Thyroid gland (tissue), 4 donors: ENCODE results near the gene DNAH1. TPM values are rescaled to one million over a fixed set of nuclear protein-coding genes. Genes with fewer than 3 reads are reported as not detected.

Source experiments
- DNase-seq, 2 donors: peaks; one replicate each; pipeline ENCODE4 v3.0.0-alpha.2; 2019
- H3K27ac ChIP-seq, 3 donors: fragments of 200-600 bp; sonication (generic); 1 replicate in 2 of 3; 2 replicates in 1 of 3; pipeline ENCODE4 v1.5.1; 2016 to 2019; ENCODE audit warnings: mild to moderate bottlenecking in 1 of 3, moderate library complexity in 1 of 3
- H3K27me3 ChIP-seq: fragments of 200-600 bp; sonication (generic); one replicate; pipeline ENCODE4 v1.5.1; 2019
- H3K36me3 ChIP-seq, 2 donors: fragments of 200-600 bp; sonication (generic); one replicate each; pipeline ENCODE4 v1.5.1; 2016 to 2019
- H3K4me1 ChIP-seq, 2 donors: fragments of 200-600 bp; sonication (generic); one replicate each; pipeline ENCODE4 v1.5.1; 2017 to 2019
- H3K4me3 ChIP-seq, 3 donors: fragments of 200-600 bp; sonication (generic); replicated peaks in 1 of 3; 1 replicate in 2 of 3; 2 replicates in 1 of 3; pipeline ENCODE4 v1.5.1; 2016; ENCODE audit warnings: mild to moderate bottlenecking in 1 of 3
- H3K9me3 ChIP-seq: fragments of 200-600 bp; sonication (generic); one replicate; pipeline ENCODE4 v1.5.1; 2017
- CTCF ChIP-seq, 6 experiments: fragments of 200-600 bp in 3 of 6; fragments of 450-650 bp in 3 of 6; sonication (generic) in 3 of 6; IDR thresholded peaks; one replicate each; pipeline ENCODE4 v1.5.1; 2016 to 2019; ENCODE audit warnings: antibody characterized with exemption in 6 of 6, mild to moderate bottlenecking in 2 of 6, inconsistent platforms in 1 of 6, moderate library complexity in 1 of 6
- POLR2A ChIP-seq, 2 donors: fragments of 450-650 bp; IDR thresholded peaks; one replicate each; pipeline ENCODE4 v1.6.1; 2017; ENCODE audit warnings: antibody characterized with exemption in 2 of 2, mild to moderate bottlenecking in 2 of 2, moderate library complexity in 1 of 2
- WGBS, 2 donors: methylation state at CpG; one replicate each; pipeline ENCODE4 v1.1.5; 2017; 5-methylcytosine and 5-hydroxymethylcytosine counted together
- intact Hi-C: fragments of 100-400 bp; cut with DNase I; formaldehyde crosslinking; loops from one replicate; pipeline ENCODE4 v1.15.1; 2023
- total RNA-seq, 4 donors: library from RNA; depleted of rRNA; stranded (reverse); fragments of >200 nt; gene quantifications; one replicate each; pipeline ENCODE4 v1.2.3, GENCODE V29; 2016

DNAH1 gene
- total RNA-seq, 4 donors from 2014 or later: 4.6 to 14.2 (median 7.5) TPM

DNA sequence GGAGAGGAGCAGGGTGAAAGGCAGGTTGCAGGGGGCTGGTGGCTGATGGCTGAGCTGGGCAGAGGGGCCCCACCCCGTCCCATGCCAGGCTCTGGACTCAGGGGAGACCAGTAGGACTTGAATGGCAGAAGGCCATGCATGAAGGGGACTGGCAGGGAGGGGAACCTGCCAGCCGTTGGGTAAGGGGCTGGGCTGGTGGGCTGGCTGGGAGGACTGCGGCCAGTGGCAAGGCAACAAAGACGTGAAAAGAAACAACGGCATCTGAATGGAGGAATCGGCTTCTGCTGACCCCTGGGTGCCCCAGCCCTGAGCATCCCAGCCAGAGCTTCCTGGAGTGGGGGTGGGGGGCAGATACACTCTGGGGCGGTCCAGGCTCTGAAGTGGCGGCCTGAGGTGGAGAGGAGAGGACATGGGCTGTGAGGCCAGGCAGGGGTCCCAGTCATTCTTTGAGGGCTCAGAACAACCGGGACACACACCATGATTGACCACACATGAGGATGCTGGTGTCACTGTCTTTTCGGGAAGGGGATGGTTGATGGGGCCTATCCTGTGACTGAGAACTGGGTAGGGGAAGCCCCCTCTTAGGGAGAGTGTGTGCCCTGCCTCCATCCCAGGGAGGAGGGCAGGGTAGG is 16.8 kb upstream of the DNAH1 start:
- DNase-seq: no peak
- Histone ChIP-seq H3K9me3 (no peaks in the 10 kb centered on the region), H3K4me1 (peaks cover 6 to 24% of the 10 kb centered on the region in 2 donors), H3K27ac (no peak overlapping the region), H3K27me3 (no peaks in the 10 kb centered on the region), H3K36me3 (no peaks in the 10 kb centered on the region), H3K4me3 (no peak overlapping the region)
- TF ChIP-seq POLR2A (IDR thresholded peaks at IDR 0.05): no peak
- no peak for TF ChIP-seq CTCF (IDR thresholded peaks at IDR 0.05)
- WGBS, 2 donors: 47 to 50% methylated on average over 10 of the region's 10 CpGs
- intact Hi-C loops: no loop called here

- H3K36me3 ChIP-seq: no peaks in the 10 kb centered on the region
- H3K4me3 ChIP-seq: no peak overlapping the region
- intact Hi-C loops: no loop called here
- no peak overlapping the region for H3K27ac ChIP-seq
- no peaks in the 10 kb centered on the region for H3K9me3 ChIP-seq
- WGBS, 2 donors: 21 to 31% methylated on average over 14 of the region's 14 CpGs
- peak; percentile 71 to 73 for DNase-seq
- H3K27me3 ChIP-seq: no peaks in the 10 kb centered on the region
- peaks cover 6 to 24% of the 10 kb centered on the region in 2 donors for H3K4me1 ChIP-seq
- TF ChIP-seq CTCF (IDR thresholded peaks at IDR 0.05): peak in 4 of 6 experiments; percentile 14 to 51 (median 50)
- TF ChIP-seq POLR2A (IDR thresholded peaks at IDR 0.05): no peak
Measured at GRCh38 chr3:52299879-52300611, 16.1 kb upstream of the DNAH1 start.

DNA sequence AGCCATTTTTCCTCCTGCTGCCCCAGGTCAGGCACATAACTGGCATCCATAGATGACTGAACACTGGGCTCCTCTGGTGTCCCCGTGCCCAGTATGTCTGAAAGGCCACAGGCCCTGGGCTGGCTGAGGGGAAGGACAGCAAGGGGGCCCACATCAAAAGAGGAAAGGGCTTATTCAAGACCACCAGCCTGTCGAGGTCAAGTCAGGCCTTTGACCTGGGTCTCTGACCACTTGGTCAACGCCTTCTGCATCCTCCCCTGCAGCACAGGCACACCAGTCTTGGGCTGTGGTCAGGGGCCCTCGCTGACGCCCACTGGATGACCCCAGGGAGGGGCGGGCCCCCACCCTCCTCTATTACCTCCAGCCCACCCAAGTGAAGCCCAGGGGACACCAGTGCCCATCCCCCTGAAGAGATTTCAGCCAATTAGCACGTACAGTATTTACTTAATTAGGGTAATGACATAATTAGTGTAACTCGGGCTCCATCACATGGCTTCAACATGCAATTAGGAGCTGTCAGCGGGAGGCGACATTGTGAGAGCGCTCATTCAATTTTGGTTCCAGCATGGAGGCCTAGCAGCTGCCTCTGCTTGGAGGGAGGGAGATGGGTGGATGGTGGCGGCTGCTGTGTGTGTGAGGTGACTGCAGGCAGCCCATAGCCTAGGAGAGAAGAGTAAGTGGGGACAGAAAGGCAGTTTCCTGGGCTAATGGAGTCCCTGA is 13.5 kb upstream of the DNAH1 start:
- 85 to 92% methylated on average over 12 of the region's 12 CpGs for WGBS, 2 donors
- no peaks in the 10 kb centered on the region for H3K9me3 ChIP-seq
- no peaks in the 10 kb centered on the region for H3K27me3 ChIP-seq
- TF ChIP-seq POLR2A (IDR thresholded peaks at IDR 0.05): no peak
- no peak for TF ChIP-seq CTCF (IDR thresholded peaks at IDR 0.05)
- H3K4me3 ChIP-seq: no peak overlapping the region
- no peak for DNase-seq
- no peak overlapping the region for H3K27ac ChIP-seq
- intact Hi-C loops: no loop called here
- H3K4me1 ChIP-seq: peaks cover 6 to 24% of the 10 kb centered on the region in 2 donors
- H3K36me3 ChIP-seq: no peaks in the 10 kb centered on the region

DNA sequence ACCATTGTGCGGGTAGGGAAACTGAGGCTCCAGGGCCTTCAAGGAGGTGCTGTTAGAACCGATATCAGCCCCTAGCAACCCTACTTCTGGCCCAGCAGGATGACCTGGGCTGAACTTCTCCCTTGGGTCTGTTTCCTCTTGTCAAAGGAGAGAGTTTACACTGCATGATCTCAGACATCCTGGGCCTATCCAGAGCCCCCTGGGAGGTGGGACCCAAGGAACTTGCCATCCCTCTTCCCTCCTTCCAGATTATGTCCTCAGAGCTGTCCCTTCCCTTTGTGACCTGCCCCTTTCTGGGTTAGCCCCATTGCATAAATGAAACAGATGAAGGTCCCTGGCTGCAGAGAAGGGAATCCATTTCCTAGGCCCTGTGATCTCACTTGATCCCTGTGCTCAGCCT is 12.3 kb upstream of the DNAH1 start:
- Histone ChIP-seq H3K9me3 (no peaks in the 10 kb centered on the region), H3K4me1 (peaks cover 2 to 16% of the 10 kb centered on the region in 2 donors), H3K36me3 (no peaks in the 10 kb centered on the region), H3K27ac (no peak overlapping the region), H3K27me3 (no peaks in the 10 kb centered on the region), H3K4me3 (no peak overlapping the region)
- no peak for DNase-seq
- no peak for TF ChIP-seq CTCF (IDR thresholded peaks at IDR 0.05)
- no peak for TF ChIP-seq POLR2A (IDR thresholded peaks at IDR 0.05)
- intact Hi-C loops: no loop called here
- WGBS, 2 donors: 90% methylated on average over 2 of the region's 2 CpGs; no CpG with 5 or more reads in 1 of the 2 donors
